ENCODE data around the gene NMNAT1. TPM values are rescaled to one million over a fixed set of nuclear protein-coding genes. Genes with fewer than 3 reads are reported as not detected.
"Not testable (repeated sequence)": the region's sequence is repeated elsewhere in the genome, so short reads cannot be mapped to it uniquely, and the experiment has no call there.

Gene NMNAT1
- total RNA-seq, 1 donor from 2014 or later, result 11.0 TPM

- H3K79me2 ChIP-seq (ENCODE audit: insufficient read depth, low read length), result no peaks in the 10 kb centered on the region
- no peak overlapping the region for H3K27ac Mint-ChIP-seq (ENCODE audit: unreplicated experiment)
- no peaks in the 10 kb centered on the region for H3K4me1 Mint-ChIP-seq (ENCODE audit: low read depth, unreplicated experiment)
- no peaks in the 10 kb centered on the region for H3K36me3 Mint-ChIP-seq (ENCODE audit: low read depth, unreplicated experiment)
- H3K4me1 ChIP-seq (ENCODE audit: insufficient read depth, low read length), result no peaks in the 10 kb centered on the region
- no peak overlapping the region for H3K4me3 Mint-ChIP-seq (ENCODE audit: unreplicated experiment)
- no peak overlapping the region for H3K4me2 ChIP-seq (ENCODE audit: low read length)
- H3K36me3 ChIP-seq (ENCODE audit: insufficient read depth, low read length), result no peaks in the 10 kb centered on the region
- no peak for TF ChIP-seq CTCF (IDR thresholded peaks at IDR 0.05; ENCODE audit: insufficient read depth, low read depth, low read length)
- TF ChIP-seq EZH2 (IDR thresholded peaks at IDR 0.05; ENCODE audit: insufficient read depth, low read length), result no peak
- FAIRE-seq, result no peak
- no peak for DNase-seq (ENCODE audit: low read depth)
- H3K27ac ChIP-seq (ENCODE audit: low read depth, low read length), result no peak overlapping the region
- no peaks in the 10 kb centered on the region for H3K9me3 ChIP-seq (ENCODE audit: insufficient read depth, low read depth, low read length)
- no peaks in the 10 kb centered on the region for H3K27me3 Mint-ChIP-seq (ENCODE audit: low read depth, unreplicated experiment)
- no peaks in the 10 kb centered on the region for H4K20me1 ChIP-seq (ENCODE audit: insufficient read depth, low read length)
- no peak overlapping the region for H3K4me3 ChIP-seq (ENCODE audit: insufficient read depth, low read depth, low read length)
- H3K27me3 ChIP-seq (ENCODE audit: insufficient read depth, low read length), result no peaks in the 10 kb centered on the region
- no peaks in the 10 kb centered on the region for H3K9me3 Mint-ChIP-seq (ENCODE audit: unreplicated experiment)
- no peak overlapping the region for H2AFZ ChIP-seq (ENCODE audit: low read depth, low read length)
- no peak overlapping the region for H3K9ac ChIP-seq (ENCODE audit: low read length)
Observed at GRCh38 chr1:9916452-9916851, 26.8 kb upstream of the NMNAT1 start.

- H3K27me3 ChIP-seq (ENCODE audit: insufficient read depth, low read length); H3K4me3 Mint-ChIP-seq (ENCODE audit: unreplicated experiment); H3K36me3 Mint-ChIP-seq (ENCODE audit: low read depth, unreplicated experiment); DNase-seq (ENCODE audit: low read depth); H3K4me2 ChIP-seq (ENCODE audit: low read length); H3K36me3 ChIP-seq (ENCODE audit: insufficient read depth, low read length); H3K4me3 ChIP-seq (ENCODE audit: insufficient read depth, low read depth, low read length); H3K79me2 ChIP-seq (ENCODE audit: insufficient read depth, low read length); H3K27ac Mint-ChIP-seq (ENCODE audit: unreplicated experiment); H3K9me3 ChIP-seq (ENCODE audit: insufficient read depth, low read depth, low read length); H3K4me1 Mint-ChIP-seq (ENCODE audit: low read depth, unreplicated experiment); H3K9me3 Mint-ChIP-seq (ENCODE audit: unreplicated experiment); FAIRE-seq; H3K27ac ChIP-seq (ENCODE audit: low read depth, low read length); H3K9ac ChIP-seq (ENCODE audit: low read length); H3K4me1 ChIP-seq (ENCODE audit: insufficient read depth, low read length); H2AFZ ChIP-seq (ENCODE audit: low read depth, low read length); H3K27me3 Mint-ChIP-seq (ENCODE audit: low read depth, unreplicated experiment); H4K20me1 ChIP-seq (ENCODE audit: insufficient read depth, low read length): not testable (repeated sequence)
Observed at GRCh38 chr1:9917495-9917894, 25.8 kb upstream of the NMNAT1 start.

- TF ChIP-seq CTCF (IDR thresholded peaks at IDR 0.05; ENCODE audit: insufficient read depth, low read depth, low read length), result no peak
- TF ChIP-seq EZH2 (IDR thresholded peaks at IDR 0.05; ENCODE audit: insufficient read depth, low read length), result no peak
- Mint-ChIP-seq H3K36me3 (ENCODE audit: low read depth, unreplicated experiment) (no peaks in the 10 kb centered on the region), H3K4me1 (ENCODE audit: low read depth, unreplicated experiment) (peaks cover 9% of the 10 kb centered on the region), H3K4me3 (ENCODE audit: unreplicated experiment) (no peak overlapping the region), H3K9me3 (ENCODE audit: unreplicated experiment) (no peaks in the 10 kb centered on the region), H3K27ac (ENCODE audit: unreplicated experiment) (no peak overlapping the region), H3K27me3 (ENCODE audit: low read depth, unreplicated experiment) (no peaks in the 10 kb centered on the region)
- FAIRE-seq (no peak), DNase-seq (ENCODE audit: low read depth) (no peak)
- H2AFZ ChIP-seq (ENCODE audit: low read depth, low read length), result no peak overlapping the region
- H3K9me3 ChIP-seq (ENCODE audit: insufficient read depth, low read depth, low read length), result no peaks in the 10 kb centered on the region
- H3K4me2 ChIP-seq (ENCODE audit: low read length), result no peak overlapping the region
- no peaks in the 10 kb centered on the region for H3K27me3 ChIP-seq (ENCODE audit: insufficient read depth, low read length)
- H3K27ac ChIP-seq (ENCODE audit: low read depth, low read length), result no peak overlapping the region
- no peaks in the 10 kb centered on the region for H3K79me2 ChIP-seq (ENCODE audit: insufficient read depth, low read length)
- no peaks in the 10 kb centered on the region for H4K20me1 ChIP-seq (ENCODE audit: insufficient read depth, low read length)
- no peaks in the 10 kb centered on the region for H3K4me1 ChIP-seq (ENCODE audit: insufficient read depth, low read length)
- no peaks in the 10 kb centered on the region for H3K36me3 ChIP-seq (ENCODE audit: insufficient read depth, low read length)
- no peak overlapping the region for H3K4me3 ChIP-seq (ENCODE audit: insufficient read depth, low read depth, low read length)
- H3K9ac ChIP-seq (ENCODE audit: low read length), result no peak overlapping the region
Observed at GRCh38 chr1:9917901-9918300, 25.4 kb upstream of the NMNAT1 start.

All from astrocyte (in vitro differentiated cells and primary cell).